C4-2B (cell line): ENCODE results near the gene IL36A.

Experiments used
- CTCF ChIP-seq: fragments of 450-650 bp; conservative IDR thresholded peaks from 2 replicates; pipeline ENCODE4 v1.5.1; 2017; ENCODE audit warnings: mild to moderate bottlenecking
- ZFX ChIP-seq: fragments of 450-650 bp; IDR thresholded peaks from 2 replicates; pipeline ENCODE4 v1.6.1; 2017

GRCh38 chr2:112957511-112957910 lies 47.7 kb upstream of the IL36A start:
- TF ChIP-seq CTCF (no peak), ZFX (no peak)
